Epidermal melanocyte (primary cell): ENCODE results near the gene NBDY.
A peak's percentile ranks its signal among the peaks of the same experiment; 100 is the strongest.
"Not testable (repeated sequence)": the region's sequence is repeated elsewhere in the genome, so short reads cannot be mapped to it uniquely, and the experiment has no call there.

Experiments
- DNase-seq: peaks from one replicate; pipeline ENCODE4 v3.0.0; 2011; ENCODE audit warnings: low spot score; ENCODE audit not compliant: insufficient read length

NBDY gene

GRCh38 chrX:56764153-56764974 is 35.3 kb downstream of the NBDY start:
- peak; percentile 43 for DNase-seq

GRCh38 chrX:56764975-56765791 is 36.1 kb downstream of the NBDY start:
- no peak for DNase-seq

GRCh38 chrX:56765811-56766553 is 36.9 kb downstream of the NBDY start:
- no peak for DNase-seq

- no peak for DNase-seq
These were observed 37.7 kb downstream of the NBDY start for GRCh38 chrX:56766554-56767347.

GRCh38 chrX:56767348-56768119 is 38.5 kb downstream of the NBDY start:
- DNase-seq, result not testable (repeated sequence)

GRCh38 chrX:56768120-56768660 is 39.1 kb downstream of the NBDY start:
- not testable (repeated sequence) for DNase-seq

- not testable (repeated sequence) for DNase-seq
These were observed 43.9 kb downstream of the NBDY start for GRCh38 chrX:56772675-56773521.

- DNase-seq, result not testable (repeated sequence)
These were observed 44.5 kb downstream of the NBDY start for GRCh38 chrX:56773522-56774060.

GRCh38 chrX:56778099-56778923 is 49.3 kb downstream of the NBDY start:
- not testable (repeated sequence) for DNase-seq

GRCh38 chrX:56778924-56779468 is 50.0 kb downstream of the NBDY start:
- not testable (repeated sequence) for DNase-seq

GRCh38 chrX:56780681-56781649 is 51.9 kb downstream of the NBDY start:
- DNase-seq, result not testable (repeated sequence)

GRCh38 chrX:56782352-56782751 is 53.3 kb downstream of the NBDY start:
- no peak for DNase-seq

GRCh38 chrX:56782791-56783449 is 53.9 kb downstream of the NBDY start:
- no peak for DNase-seq

- no peak for DNase-seq
These were observed 54.4 kb downstream of the NBDY start for GRCh38 chrX:56783450-56783831.

- no peak for DNase-seq
These were observed 55.1 kb downstream of the NBDY start for GRCh38 chrX:56783996-56784620.
